ENCODE measurements around the gene FLOT1. TPM values are rescaled to one million over a fixed set of nuclear protein-coding genes. Genes with fewer than 3 reads are reported as not detected.

The FLOT1 gene
- total and polyA plus RNA-seq, 2 of the 13 experiments (the other 11 are each of a cell fraction or from before 2014, with no cell fraction given) = 82.3 to 130 TPM

DNA sequence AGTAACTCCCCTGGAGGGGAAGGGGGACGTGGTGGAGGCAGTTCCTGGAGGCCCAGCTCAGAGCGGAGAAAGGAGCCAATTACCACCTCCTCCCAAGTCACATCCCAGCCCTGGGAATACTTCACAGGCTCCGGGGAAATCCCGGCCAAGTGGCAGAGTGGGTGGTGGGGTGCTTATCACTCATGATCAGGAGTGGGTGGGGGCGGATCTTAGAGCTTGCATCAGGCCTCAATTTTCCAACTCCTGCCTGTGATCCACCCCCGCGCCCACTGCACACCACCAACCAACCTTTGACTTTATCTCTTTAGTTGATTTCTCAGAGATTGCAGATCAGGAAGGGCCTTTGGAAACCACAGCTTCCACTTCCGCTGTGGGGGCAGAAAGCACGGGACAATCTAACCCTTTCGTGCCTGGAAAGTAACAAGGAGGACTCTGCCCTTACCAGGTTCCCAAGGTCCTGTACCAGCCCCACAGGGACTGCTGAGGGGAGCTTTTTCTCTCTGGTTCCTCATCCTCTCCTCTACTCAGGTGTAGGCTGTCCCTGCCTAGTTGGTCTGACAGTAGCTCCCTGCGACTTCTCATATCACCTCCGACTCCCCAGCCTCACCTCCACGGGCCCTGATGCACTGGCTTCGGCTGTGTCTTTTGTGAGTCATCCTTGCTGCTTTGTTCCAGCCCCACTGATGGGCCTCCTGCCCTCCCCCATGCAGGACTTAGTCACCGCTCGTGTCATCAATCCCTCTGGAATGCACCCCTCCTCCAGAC, 26.8 kb upstream of the FLOT1 start (continued):
- TF ChIP-seq, protein P1, sequence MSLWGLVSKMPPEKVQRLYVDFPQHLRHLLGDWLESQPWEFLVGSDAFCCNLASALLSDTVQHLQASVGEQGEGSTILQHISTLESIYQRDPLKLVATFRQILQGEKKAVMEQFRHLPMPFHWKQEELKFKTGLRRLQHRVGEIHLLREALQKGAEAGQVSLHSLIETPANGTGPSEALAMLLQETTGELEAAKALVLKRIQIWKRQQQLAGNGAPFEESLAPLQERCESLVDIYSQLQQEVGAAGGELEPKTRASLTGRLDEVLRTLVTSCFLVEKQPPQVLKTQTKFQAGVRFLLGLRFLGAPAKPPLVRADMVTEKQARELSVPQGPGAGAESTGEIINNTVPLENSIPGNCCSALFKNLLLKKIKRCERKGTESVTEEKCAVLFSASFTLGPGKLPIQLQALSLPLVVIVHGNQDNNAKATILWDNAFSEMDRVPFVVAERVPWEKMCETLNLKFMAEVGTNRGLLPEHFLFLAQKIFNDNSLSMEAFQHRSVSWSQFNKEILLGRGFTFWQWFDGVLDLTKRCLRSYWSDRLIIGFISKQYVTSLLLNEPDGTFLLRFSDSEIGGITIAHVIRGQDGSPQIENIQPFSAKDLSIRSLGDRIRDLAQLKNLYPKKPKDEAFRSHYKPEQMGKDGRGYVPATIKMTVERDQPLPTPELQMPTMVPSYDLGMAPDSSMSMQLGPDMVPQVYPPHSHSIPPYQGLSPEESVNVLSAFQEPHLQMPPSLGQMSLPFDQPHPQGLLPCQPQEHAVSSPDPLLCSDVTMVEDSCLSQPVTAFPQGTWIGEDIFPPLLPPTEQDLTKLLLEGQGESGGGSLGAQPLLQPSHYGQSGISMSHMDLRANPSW (CRISPR knock-in tag; IDR thresholded peaks at IDR 0.05; ENCODE audit: borderline replicate concordance) = no peak
- TF ChIP-seq PAX8 (CRISPR knock-in tag; IDR thresholded peaks at IDR 0.05; ENCODE audit: borderline replicate concordance) (no peak), SIN3A (IDR thresholded peaks at IDR 0.05; ENCODE audit: borderline replicate concordance, low read depth, low read length) (peak; percentile 50; the same call in 1 of the 2 replicates), ZNF7 (CRISPR knock-in tag; IDR thresholded peaks at IDR 0.05) (peak; percentile 62), MYC (CRISPR knock-in tag; IDR thresholded peaks at IDR 0.05; ENCODE audit: borderline replicate concordance) (peak; percentile 74; the same call in 1 of the 2 replicates), TEAD2 (CRISPR knock-in tag; IDR thresholded peaks at IDR 0.05) (no peak), PHF20 (CRISPR knock-in tag; IDR thresholded peaks at IDR 0.05) (0 out of 2 replicates have a peak, but pooled peaks have one; percentile 42), ZNF264 (CRISPR knock-in tag; IDR thresholded peaks at IDR 0.05) (peak; percentile 79; the same call in 1 of the 2 replicates), SP1 (IDR thresholded peaks at IDR 0.05) (no peak), SP1 (CRISPR knock-in tag; IDR thresholded peaks at IDR 0.05) (peak; percentile 64), PTBP1 (IDR thresholded peaks at IDR 0.05; ENCODE audit: low read depth, low read length, poor library complexity, severe bottlenecking) (no peak), ZNF557 (CRISPR knock-in tag; IDR thresholded peaks at IDR 0.05) (no peak), TMF1 (CRISPR knock-in tag; IDR thresholded peaks at IDR 0.05; ENCODE audit: low read depth) (no peak), RNF2 (conservative IDR thresholded peaks at IDR 0.05; ENCODE audit: low read depth) (no peak; the same call in 1 of the 2 replicates), CBFB (CRISPR knock-in tag; IDR thresholded peaks at IDR 0.05) (peak; percentile 85), ZNF496 (CRISPR knock-in tag; IDR thresholded peaks at IDR 0.05; ENCODE audit: insufficient replicate concordance) (no peak)
- TF ChIP-seq, protein P2, sequence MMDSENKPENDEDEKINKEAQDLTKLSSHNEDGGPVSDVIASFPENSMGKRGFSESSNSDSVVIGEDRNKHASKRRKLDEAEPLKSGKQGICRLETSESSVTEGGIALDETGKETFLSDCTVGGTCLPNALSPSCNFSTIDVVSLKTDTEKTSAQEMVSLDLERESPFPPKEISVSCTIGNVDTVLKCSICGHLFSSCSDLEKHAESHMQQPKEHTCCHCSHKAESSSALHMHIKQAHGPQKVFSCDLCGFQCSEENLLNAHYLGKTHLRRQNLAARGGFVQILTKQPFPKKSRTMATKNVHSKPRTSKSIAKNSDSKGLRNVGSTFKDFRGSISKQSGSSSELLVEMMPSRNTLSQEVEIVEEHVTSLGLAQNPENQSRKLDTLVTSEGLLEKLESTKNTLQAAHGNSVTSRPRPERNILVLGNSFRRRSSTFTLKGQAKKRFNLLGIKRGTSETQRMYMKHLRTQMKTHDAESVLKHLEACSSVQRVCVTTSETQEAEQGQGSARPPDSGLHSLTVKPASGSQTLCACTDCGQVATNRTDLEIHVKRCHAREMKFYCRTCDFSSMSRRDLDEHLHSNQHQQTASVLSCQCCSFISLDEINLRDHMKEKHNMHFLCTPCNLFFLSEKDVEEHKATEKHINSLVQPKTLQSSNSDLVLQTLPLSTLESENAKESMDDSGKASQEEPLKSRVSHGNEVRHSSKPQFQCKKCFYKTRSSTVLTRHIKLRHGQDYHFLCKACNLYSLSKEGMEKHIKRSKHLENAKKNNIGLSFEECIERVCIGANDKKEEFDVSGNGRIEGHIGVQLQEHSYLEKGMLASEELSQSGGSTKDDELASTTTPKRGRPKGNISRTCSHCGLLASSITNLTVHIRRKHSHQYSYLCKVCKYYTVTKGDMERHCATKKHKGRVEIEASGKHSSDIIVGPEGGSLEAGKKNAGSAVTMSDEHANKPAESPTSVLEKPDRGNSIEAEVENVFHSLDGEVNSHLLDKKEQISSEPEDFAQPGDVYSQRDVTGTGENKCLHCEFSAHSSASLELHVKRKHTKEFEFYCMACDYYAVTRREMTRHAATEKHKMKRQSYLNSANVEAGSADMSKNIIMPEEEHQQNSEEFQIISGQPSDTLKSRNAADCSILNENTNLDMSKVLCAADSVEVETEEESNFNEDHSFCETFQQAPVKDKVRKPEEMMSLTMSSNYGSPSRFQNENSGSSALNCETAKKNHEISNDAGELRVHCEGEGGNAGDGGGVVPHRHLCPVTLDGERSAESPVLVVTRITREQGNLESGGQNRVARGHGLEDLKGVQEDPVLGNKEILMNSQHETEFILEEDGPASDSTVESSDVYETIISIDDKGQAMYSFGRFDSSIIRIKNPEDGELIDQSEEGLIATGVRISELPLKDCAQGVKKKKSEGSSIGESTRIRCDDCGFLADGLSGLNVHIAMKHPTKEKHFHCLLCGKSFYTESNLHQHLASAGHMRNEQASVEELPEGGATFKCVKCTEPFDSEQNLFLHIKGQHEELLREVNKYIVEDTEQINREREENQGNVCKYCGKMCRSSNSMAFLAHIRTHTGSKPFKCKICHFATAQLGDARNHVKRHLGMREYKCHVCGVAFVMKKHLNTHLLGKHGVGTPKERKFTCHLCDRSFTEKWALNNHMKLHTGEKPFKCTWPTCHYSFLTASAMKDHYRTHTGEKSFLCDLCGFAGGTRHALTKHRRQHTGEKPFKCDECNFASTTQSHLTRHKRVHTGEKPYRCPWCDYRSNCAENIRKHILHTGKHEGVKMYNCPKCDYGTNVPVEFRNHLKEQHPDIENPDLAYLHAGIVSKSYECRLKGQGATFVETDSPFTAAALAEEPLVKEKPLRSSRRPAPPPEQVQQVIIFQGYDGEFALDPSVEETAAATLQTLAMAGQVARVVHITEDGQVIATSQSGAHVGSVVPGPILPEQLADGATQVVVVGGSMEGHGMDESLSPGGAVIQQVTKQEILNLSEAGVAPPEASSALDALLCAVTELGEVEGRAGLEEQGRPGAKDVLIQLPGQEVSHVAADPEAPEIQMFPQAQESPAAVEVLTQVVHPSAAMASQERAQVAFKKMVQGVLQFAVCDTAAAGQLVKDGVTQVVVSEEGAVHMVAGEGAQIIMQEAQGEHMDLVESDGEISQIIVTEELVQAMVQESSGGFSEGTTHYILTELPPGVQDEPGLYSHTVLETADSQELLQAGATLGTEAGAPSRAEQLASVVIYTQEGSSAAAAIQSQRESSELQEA (CRISPR knock-in tag; IDR thresholded peaks at IDR 0.05; ENCODE audit: not compliant biosample characterization) = no peak
- TF ChIP-seq, protein P3, sequence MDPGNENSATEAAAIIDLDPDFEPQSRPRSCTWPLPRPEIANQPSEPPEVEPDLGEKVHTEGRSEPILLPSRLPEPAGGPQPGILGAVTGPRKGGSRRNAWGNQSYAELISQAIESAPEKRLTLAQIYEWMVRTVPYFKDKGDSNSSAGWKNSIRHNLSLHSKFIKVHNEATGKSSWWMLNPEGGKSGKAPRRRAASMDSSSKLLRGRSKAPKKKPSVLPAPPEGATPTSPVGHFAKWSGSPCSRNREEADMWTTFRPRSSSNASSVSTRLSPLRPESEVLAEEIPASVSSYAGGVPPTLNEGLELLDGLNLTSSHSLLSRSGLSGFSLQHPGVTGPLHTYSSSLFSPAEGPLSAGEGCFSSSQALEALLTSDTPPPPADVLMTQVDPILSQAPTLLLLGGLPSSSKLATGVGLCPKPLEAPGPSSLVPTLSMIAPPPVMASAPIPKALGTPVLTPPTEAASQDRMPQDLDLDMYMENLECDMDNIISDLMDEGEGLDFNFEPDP (CRISPR knock-in tag; conservative IDR thresholded peaks at IDR 0.05) = no peak
